GM19372 (cell line): ENCODE results near the gene DDX56.

Experiments
- ATAC-seq: cut with Tn5 transposase; IDR thresholded peaks from one replicate; pipeline ENCODE4 v1.9.1; 2021; ENCODE audit warnings: mild to moderate bottlenecking, low read depth, moderate library complexity; ENCODE audit not compliant: unreplicated experiment

Gene DDX56, protein sequence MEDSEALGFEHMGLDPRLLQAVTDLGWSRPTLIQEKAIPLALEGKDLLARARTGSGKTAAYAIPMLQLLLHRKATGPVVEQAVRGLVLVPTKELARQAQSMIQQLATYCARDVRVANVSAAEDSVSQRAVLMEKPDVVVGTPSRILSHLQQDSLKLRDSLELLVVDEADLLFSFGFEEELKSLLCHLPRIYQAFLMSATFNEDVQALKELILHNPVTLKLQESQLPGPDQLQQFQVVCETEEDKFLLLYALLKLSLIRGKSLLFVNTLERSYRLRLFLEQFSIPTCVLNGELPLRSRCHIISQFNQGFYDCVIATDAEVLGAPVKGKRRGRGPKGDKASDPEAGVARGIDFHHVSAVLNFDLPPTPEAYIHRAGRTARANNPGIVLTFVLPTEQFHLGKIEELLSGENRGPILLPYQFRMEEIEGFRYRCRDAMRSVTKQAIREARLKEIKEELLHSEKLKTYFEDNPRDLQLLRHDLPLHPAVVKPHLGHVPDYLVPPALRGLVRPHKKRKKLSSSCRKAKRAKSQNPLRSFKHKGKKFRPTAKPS

DNA sequence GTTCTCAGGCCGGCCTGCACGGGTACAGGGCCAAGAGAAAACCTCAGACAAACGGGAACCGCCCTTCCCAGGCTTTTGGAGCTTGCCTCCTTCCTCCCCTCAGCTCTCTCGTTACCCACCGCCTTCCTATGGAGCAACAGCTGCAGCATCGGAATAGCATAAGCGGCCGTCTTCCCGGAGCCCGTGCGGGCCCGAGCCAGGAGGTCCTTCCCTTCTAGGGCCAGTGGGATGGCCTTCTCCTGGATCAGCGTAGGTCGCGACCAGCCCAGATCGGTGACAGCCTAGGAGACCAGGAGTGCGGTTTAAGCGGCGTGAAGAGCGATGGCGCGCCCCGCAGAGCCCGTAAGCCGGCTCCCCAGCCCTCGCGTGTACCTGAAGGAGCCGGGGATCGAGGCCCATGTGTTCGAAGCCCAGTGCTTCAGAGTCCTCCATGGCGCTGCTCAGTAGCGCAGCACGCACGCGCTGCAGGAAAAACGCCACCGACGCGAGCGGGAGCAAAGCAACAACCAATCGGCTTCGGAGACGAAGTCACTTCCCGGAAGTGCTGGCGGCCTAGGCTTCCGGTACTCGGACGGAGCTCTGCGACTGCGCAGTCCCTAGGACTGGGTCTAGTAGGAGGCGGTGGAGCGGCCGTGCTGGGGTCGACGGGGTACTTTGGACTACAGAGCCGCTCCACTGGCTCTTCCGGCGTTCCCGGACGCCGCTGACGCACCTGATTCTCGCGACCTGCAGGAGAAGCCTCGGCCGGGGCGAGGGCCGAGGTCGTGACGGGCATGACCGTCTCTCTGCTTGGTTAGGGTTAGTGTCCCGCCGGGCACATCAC lies at the start of gene DDX56:
DDX56 (minus strand) TSS at position 445 of the 823 bp plus-strand sequence; CDS start at position 432, 13 bp downstream.
- ATAC-seq, result peak; percentile 85

DNA sequence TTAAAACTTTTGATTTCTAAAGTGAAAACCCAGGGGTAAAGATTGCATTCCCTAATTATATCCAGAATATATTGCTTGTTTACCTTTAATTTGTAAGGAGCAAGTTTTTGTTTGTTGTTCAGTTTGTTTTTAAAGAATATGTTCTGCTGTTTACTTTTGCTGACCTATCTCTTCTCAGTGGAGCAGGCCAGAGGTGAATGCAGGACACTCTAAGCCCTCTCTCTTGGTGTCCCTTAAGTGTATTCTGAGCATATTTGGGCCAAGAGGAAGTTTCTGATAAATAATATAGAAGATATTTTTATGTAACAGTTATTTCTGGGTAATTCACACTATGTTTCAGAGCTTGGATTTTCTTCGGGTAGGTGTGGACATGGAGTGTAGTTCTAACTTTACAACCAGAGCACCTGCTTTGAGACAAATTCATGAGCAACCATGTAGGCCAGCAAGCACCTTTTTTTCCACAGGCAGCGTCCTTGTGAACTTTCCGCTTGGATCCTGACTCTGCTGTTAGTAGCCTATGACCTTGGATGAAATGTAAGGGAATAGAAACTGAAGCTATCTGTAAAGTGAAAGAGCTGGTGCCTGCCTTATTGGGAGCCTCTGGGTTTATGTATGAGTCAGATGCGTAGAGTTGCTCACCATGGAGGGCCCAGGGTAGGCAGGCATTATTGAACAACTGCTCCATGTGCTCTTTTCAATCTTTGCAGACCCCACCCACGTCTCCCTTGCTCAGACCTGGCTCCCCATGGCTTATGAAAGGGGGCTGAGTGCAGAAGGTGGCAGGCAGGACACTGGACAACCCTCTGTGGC lies 48.8 kb upstream of the DDX56 start:
- peak; percentile 49 for ATAC-seq

DNA sequence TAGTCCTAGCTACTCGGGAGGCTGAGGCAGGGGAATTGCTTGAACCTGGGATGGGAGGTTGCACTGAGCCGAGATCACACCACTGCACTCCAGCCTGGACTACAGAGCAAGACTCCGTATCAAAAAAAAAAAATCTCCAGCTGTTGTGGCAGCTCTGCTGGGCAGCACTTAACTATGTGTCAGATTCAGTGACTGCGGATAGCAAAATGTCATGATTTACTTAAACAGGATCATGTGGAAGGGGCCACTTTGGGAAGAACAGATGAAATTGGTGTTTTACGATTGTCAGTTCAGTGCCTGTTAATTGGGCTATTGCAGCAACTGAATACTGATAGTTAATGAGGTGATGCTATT lies 48.0 kb upstream of the DDX56 start:
- no peak for ATAC-seq

DNA sequence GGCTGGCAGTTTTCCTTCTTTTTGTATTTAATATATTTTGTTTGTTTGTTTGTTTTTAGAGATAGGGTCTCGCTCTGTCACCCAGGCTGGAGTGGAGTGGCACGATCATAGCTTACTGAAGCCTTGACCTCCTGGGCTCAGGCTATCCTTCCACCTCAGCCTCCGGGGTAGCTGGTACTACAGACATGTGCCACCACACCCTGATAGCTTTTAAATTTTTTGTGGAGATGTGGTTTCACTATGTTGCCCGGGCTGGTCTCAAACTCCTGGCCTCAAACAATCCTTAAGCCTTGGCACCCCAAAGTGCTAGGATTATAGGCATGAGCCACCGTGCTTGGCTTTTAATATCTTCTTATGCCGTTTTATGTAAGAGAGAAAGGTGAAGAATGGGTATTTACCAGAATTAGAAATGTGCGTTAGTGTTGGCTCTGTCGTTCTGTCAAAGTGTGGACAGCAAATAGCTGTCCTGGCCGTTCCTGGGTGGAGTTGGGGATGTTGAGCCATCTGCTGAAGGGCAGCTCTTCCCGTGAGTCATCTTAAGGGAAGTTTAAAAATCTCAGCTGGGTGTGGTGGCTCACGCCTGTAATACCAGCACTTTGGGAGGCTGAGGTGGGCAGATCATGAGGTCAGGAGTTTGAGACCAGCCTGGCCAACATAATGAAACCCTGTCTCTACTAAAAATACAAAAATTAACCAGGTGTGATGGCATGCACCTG lies 47.5 kb upstream of the DDX56 start:
- ATAC-seq, result no peak

DNA sequence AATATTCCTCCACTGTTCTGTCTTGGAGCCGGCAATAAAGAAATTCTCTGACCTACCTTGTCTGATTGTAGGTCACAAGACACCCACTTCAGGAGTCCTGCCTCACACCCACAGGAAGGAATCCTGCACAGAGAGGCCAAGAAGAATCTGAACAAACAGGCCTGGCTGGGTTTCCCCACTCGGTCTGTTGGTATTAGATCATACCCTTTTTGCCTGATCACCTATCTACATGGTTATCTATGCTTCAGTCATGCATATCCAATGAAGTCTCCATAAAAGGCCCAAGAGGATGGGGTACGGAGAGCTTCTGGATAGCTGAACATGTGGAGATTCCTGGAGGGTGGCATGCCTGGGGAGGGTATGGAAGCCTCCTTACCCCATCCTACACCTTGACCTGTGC lies 45.0 kb upstream of the DDX56 start:
- no peak for ATAC-seq

DNA sequence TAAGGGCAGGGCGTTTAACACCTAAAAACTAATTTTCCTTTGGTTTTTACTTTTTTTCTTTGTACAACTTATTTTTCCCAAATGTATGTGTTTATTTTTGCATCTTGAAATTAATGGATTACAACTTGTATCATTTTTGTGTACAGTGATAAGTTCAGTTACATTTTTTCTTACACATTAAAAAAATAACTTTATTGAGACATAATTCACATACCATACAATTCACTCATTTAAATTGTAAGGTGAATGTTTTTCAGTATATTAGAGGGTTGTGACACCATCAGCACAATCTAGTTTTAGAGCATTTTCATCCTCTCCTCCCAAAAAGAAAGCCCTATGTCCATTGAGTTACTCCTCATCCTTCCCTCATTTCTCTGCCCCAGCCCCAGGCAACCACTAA lies 44.3 kb upstream of the DDX56 start:
- no peak for ATAC-seq

DNA sequence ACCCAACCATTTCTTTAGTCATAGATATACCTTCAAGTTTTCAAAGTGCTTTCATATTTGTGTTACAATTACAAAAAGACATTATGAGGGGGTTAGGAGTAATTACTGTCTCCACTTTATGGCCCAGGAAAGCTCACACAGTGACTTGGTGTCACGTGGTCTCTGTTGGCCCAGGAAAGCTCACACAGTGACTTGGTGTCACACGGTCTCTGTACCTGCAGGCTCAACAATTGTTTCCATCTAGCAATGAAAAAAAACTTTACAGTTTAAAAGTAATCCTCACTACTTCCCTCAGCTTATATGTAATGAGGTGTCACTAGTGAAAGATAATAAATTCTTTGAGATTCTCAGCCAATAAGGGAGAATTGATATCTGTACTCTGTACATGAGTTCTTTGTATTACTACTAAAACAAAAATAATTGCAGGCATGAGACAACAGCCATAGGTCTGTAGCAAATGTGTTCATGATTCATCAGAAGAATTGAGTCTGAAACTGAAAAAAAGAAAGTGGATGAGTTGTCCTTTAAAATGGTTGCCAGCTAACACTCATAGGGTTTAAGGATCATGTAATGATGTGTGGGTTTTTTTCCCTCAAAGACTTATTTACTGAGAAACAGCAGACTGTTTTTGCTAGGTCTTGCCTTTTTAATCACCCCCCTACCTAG lies 43.6 kb upstream of the DDX56 start:
- no peak for ATAC-seq

DNA sequence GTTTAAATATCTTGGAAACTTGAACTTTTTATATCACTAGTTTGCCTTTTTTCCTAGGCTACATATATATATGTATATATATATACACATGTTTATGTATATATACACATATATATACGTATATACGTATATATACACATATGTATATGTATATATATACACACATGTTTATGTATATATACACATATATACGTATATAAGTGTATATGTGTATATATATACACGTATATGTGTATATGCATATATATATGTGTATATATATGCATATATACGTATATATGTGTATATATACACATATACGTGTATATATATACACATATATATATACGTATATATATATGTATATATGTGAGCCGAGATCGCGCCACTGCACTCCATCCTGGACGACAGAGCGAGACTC lies 42.8 kb upstream of the DDX56 start:
- no peak for ATAC-seq

DNA sequence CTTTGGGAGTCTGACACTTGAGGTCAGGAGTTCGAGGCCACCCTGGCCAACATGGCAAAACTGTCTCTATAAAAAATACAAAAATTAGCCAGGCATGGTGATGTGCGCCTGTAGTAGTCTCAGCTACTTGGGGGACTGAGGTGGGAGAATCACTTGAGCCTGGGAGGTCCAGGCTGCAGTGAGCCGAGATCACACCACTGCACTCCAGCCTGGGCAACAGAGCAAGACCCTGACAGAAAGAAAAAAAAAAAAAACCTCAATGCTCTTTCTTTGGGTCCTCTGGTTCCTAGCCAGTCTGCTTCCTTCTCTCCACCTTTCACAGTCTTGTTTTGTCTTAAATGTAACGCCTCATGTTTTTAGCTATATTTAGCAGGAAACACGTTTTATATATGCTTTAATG lies 42.1 kb upstream of the DDX56 start:
- ATAC-seq, result no peak

DNA sequence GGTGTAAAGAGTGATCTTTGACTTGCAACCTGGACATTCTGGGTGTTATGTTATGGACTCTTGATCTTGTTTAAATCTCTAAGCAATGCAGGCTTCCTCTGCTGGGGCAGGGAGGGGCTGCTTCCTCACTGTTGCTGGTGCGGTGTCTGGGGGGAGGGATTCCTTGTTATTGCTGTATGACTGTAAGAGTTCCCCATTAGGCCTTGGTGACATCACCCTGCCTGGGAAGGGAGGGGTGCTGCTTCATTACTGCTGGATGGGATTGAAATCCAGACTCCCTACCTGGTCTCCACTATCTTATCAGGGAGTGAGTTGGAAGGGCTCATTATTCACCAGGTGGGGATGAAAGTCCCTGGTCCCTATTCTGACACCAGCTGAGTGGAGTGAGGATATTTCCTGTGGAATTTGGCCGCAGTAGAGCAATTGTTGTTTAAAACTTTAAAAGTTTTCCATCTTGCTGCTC lies 41.5 kb upstream of the DDX56 start:
- no peak for ATAC-seq

DNA sequence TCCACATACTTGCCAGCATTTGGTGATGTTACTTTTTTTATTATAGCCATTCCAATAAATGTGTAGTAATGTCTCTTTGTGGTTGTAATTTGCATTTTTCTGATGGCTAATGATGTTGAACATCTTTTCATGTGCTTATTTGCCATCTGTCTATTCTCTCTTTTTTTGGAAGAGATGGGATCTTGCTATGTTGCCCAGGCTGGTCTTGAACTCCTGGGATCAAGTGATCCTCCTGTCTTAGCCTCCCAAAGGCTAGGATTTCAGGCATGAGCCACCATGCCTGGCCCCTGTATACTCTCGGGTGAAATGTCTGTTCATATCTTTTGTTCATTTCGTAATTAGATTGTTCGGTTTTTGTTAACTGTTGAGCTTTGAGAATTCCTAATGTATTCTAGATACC lies 36.1 kb upstream of the DDX56 start:
- ATAC-seq, result no peak

DNA sequence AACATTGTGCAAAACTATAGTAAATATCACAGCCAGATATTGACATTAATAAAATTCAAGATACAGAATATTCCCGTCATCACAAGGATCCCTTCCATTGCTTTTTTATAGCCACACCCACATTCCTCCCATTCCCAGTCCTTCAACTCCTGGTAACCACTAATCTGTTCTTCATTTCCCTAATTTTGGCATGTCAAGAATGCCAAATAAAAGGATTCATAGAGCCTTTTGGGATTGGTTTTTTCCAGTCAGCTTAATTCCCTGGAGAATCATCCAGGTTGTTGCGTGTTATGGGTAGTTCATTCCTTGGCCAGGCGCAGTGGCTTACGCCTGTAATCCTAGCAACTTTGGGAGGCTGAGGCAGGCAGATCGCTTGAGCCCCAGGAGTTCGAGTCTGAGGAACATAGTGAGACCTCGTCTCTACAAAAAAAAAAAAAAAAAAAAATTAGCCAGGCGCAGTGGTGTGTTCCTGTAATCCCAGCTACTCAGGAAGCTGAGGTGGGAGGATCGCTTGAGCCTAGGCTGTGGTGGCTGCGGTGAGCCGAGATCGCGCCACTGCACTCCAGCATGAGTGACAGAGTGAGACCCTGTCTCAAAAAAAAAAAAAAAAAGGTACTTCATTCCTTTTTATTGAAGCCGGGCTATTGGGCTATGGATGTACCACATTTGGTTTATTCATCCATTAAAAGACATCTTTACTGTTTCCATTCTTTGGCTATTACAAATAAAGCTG lies 35.4 kb upstream of the DDX56 start:
- no peak for ATAC-seq

DNA sequence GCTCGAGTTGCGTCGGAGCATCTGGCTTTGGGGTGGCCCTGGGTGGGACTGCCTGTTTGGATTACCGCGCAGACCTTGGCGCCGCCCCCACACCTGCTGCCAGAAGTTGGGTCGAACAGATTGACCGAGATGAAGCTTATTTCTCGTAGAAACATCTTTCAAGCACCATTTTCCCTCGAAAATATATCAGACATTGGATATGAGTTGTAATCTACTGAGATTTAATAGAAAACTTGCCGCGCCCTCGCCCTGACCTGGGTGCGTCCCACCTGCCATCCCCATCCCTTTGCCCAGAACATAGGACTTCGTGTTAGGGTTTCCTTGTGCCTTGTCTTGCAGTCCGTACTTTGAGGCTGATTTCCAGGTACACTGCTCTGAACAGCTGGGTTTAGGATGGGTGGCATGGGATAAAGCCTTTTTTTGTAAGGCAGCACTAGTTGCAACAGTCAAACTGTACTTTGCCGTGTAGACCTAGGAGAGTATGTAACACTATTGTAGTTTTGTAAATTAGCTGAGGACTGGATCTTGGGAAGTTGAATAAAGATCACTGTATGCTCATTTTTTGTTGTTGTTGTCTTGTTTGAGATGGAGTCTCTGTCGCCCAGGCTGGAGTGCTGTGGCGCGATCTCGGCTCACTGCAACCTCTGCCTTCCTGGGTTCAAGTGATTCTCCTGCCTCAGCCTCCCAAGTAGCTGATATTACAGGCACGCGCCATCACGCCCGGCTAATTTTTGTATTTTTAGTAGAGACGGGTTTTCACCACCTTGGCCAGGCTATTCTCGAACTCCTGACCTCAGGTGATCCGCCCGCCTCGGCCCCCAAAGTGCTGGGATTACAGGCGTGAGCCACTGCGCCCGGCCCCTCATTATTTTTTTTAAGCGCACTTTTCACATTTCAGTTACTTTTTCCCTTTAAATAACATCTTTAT lies 33.7 kb upstream of the DDX56 start:
- no peak for ATAC-seq

DNA sequence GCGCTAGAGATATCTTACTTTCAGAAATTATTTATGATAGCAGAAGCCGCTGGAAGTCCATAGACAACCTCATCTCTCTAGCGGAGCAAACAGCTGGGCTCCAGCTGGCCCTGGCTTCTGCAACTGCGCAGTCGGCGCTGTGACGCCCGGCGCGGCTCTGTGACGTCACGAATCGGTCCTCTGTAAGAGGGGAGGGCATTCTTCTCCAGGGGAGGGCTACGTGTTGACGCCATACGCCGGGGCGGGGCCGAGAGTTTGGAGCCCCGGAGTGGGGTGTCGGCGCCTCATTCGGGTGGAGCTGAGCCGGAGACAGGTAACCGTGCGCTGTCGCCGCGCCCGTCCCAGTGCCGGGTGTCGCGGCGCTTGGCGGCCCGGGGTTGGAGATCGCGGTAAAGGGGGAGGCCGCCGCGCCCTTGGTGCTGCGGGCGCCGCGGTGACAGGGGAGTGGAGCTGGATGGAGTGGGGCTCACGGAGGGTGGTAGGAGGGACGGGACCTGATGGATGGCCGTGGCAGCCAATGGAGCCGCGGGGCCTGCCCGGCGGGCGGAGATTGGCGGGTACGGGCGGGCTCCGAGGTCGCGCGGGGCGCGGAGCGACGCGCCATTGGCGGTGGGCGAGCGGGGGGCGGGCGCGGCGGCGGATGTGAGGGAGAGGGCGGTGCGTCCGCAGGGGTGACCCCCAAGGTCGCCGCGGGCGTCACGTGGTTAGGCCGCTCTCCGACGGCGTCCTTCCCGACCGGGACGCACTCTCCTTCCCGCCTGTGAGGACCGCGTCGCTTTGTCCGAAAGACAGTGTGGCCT lies 32.8 kb upstream of the DDX56 start, which contains the start of gene OGDH:
OGDH (plus strand) TSS at position 287 of the 800 bp plus-strand sequence. CDS start 17,717 bp downstream, outside the sequence.
- ATAC-seq, result peak; percentile 90

DNA sequence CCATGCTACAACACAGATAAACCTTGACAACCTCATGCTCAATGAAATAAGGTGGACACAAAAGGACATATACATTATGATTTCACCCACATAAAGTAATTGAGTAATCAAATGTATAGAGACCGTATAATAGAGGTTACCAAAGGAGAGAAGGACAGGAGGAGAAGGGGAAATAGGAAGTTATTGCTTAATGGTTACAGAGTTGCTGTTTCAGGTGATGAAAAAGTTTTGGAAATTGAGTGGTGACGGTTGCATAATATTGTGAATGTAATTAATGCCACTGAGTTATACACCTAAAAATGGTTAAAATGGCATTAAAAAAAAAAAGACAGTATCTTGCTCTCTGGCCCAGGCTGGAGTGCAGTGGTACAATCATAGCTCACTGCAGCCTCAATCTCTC lies 31.2 kb upstream of the DDX56 start:
- ATAC-seq, result no peak

DNA sequence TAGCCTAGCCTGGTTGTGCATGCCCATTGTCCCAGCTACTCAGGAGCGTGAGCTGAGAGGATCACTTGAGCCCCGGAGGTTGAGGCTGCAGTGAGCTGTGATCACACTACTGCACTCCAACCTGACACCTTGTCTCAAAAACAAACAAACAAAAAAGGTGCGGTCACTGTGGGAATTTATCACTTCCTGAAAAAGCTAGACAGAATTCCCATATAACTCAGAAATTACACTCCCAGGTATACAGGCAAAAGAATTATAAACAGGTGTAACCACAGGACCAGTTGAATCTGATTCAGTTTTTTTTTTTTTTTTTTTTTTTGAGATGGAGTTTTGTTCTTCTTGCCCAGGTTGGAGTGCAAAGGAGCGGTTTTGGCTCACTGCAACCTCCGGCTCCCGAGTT lies 29.5 kb upstream of the DDX56 start:
- no peak for ATAC-seq

DNA sequence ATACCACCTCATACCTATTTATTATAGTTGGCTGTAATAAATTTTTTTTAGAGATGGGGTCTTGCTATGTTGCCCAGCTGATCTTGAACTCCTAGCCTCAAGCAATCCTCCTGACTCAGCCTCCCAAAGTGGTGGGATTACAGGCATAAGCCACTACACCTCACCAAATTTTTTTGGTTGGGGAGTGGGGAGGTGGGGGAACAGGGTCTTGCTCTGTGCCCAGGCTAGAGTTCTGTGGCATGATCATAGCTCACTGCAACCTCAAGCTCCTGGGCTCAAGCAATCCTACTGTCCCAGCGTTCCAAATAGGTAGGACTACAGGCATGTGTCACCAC lies 28.8 kb upstream of the DDX56 start:
- ATAC-seq, result no peak
